Measurements from ENCODE around the gene AHR. TPM values are rescaled to one million over a fixed set of nuclear protein-coding genes. Genes with fewer than 3 reads are reported as not detected.

Gene AHR
- total RNA-seq, 2 experiments from 2014 or later = 37.7 to 38.0 TPM

DNA sequence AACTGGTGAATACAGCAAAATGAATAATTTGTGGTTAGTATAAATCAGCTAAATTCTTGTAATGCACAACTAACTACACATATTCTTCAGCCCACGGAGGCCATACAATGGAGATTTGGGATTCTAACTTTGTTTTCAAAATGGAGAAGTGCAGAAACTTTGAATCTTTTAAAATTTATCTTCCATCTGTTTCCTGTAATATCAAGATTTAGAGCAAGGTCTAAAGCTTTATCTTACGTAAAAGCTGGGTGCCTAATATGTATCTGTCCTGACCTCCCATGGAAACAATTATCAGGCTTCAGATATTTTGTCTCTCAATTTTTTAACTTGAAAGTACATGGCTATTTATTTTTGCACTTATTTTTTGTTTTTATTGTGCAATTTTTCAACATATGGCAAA lies 5.0 kb upstream of the AHR start:
- H3K36me3 Mint-ChIP-seq (ENCODE audit: low read depth) = peaks cover 11% of the 10 kb centered on the region
- H3K9me3 Mint-ChIP-seq = peaks cover 3% of the 10 kb centered on the region
- no peak overlapping the region for H3K4me3 Mint-ChIP-seq
- no peaks in the 10 kb centered on the region for H3K27me3 Mint-ChIP-seq
- ChIA-PET CTCF (interaction anchor here (1.0 kb wide), 1 partner anchor 311 kb away, joined by 3 read pairs; no protein-coding TSS in a partner anchor), POLR2A (no interaction called here)
- no peak overlapping the region for H3K27ac Mint-ChIP-seq
- H3K4me1 Mint-ChIP-seq = peaks cover 15% of the 10 kb centered on the region
- no peak for DNase-seq

- ChIA-PET CTCF (interaction anchor here (1.1 to 1.2 kb wide), 2 partner anchors 234 to 314 kb away, joined by 4 to 10 read pairs; no protein-coding TSS in a partner anchor), POLR2A (interaction anchor here (0.9 to 3.8 kb wide), 8 partner anchors 11 to 288 kb away, joined by 3 to 29 read pairs (median 10); no protein-coding TSS in a partner anchor)
- DNase-seq = no peak
- H3K4me1 Mint-ChIP-seq = peaks cover 18% of the 10 kb centered on the region
- H3K4me3 Mint-ChIP-seq = peak overlapping the region; percentile 94
- peaks cover 15% of the 10 kb centered on the region for H3K36me3 Mint-ChIP-seq (ENCODE audit: low read depth)
- no peaks in the 10 kb centered on the region for H3K27me3 Mint-ChIP-seq
- H3K27ac Mint-ChIP-seq = peak overlapping the region; percentile 3
- H3K9me3 Mint-ChIP-seq = peaks cover 3% of the 10 kb centered on the region
These were observed 1.2 kb upstream of the AHR start for GRCh38 chr7:17297243-17297642.

- ChIA-PET POLR2A (interaction anchor here (0.7 to 3.8 kb wide), 30 partner anchors 9 to 878 kb away, joined by 3 to 29 read pairs (median 4); partner anchors contain the start of gene CRPPA), CTCF (interaction anchor here (0.9 to 2.3 kb wide), 6 partner anchors 9 to 641 kb away, joined by 3 to 17 read pairs (median 5); no protein-coding TSS in a partner anchor)
- H3K27ac Mint-ChIP-seq = peak overlapping the region; percentile 93
- peak overlapping the region; percentile 94 for H3K4me3 Mint-ChIP-seq
- peak; percentile 66 for DNase-seq
- peaks cover 15% of the 10 kb centered on the region for H3K36me3 Mint-ChIP-seq (ENCODE audit: low read depth)
- H3K27me3 Mint-ChIP-seq = no peaks in the 10 kb centered on the region
- H3K4me1 Mint-ChIP-seq = peaks cover 29% of the 10 kb centered on the region
- peaks cover 3% of the 10 kb centered on the region for H3K9me3 Mint-ChIP-seq
These were observed 509 bp downstream of the AHR start for GRCh38 chr7:17298840-17299482.

GRCh38 chr7:17299483-17299991 lies 1.1 kb downstream of the AHR start:
- H3K27ac Mint-ChIP-seq = peak overlapping the region; percentile 93
- H3K4me3 Mint-ChIP-seq = peak overlapping the region; percentile 94

GRCh38 chr7:17300012-17300411 lies 1.6 kb downstream of the AHR start:
- CTCF ChIA-PET = interaction anchor here (0.8 to 2.3 kb wide), 5 partner anchors 9 to 640 kb away, joined by 3 to 17 read pairs (median 6); no protein-coding TSS in a partner anchor
- H3K27ac Mint-ChIP-seq = peak overlapping the region; percentile 93
- H3K4me1 Mint-ChIP-seq = peaks cover 39% of the 10 kb centered on the region
- H3K27me3 Mint-ChIP-seq = no peaks in the 10 kb centered on the region
- no peak for DNase-seq
- H3K9me3 Mint-ChIP-seq = peaks cover 3% of the 10 kb centered on the region
- peaks cover 15% of the 10 kb centered on the region for H3K36me3 Mint-ChIP-seq (ENCODE audit: low read depth)
- POLR2A ChIA-PET = interaction anchor here (0.6 to 3.8 kb wide), 13 partner anchors 8 to 313 kb away, joined by 3 to 29 read pairs (median 4); no protein-coding TSS in a partner anchor
- peak overlapping the region; percentile 94 for H3K4me3 Mint-ChIP-seq

More at GRCh38 chr7:17299483-17299991, 1.1 kb downstream of the AHR start:
- DNase-seq = peak; percentile 33
- Mint-ChIP-seq H3K4me1 (peaks cover 34% of the 10 kb centered on the region), H3K27me3 (no peaks in the 10 kb centered on the region), H3K9me3 (peaks cover 3% of the 10 kb centered on the region), H3K36me3 (ENCODE audit: low read depth) (peaks cover 15% of the 10 kb centered on the region)
- ChIA-PET POLR2A (interaction anchor here (0.6 to 3.8 kb wide), 20 partner anchors 8 to 878 kb away, joined by 3 to 29 read pairs (median 4); partner anchors contain the start of gene CRPPA), CTCF (interaction anchor here (0.8 to 2.3 kb wide), 5 partner anchors 10 to 640 kb away, joined by 3 to 17 read pairs (median 6); no protein-coding TSS in a partner anchor)

DNA sequence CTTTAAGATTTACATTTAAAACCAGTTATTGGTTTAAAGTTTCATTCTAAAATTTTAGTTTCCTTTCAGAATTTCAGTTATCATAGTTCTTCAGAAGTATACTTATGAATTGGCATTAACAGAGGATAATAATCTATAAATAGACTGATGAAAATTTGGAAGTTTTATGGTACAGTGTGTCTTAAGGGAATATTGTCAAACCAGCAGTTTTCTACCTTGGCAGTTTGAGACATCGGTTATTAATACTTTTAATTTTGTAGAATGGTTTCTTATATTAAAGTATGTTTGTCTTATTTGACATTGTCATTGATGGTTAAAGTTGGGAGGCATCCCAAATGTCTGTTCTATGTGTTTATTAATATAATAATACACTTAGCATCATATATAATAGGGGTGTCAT lies 2.0 kb downstream of the AHR start:
- Mint-ChIP-seq H3K9me3 (peaks cover 3% of the 10 kb centered on the region), H3K4me1 (peaks cover 43% of the 10 kb centered on the region), H3K27me3 (no peaks in the 10 kb centered on the region), H3K4me3 (peak overlapping the region; percentile 94), H3K36me3 (ENCODE audit: low read depth) (peaks cover 19% of the 10 kb centered on the region), H3K27ac (peak overlapping the region; percentile 93)
- no peak for DNase-seq
- POLR2A ChIA-PET = interaction anchor here (0.8 to 3.8 kb wide), 9 partner anchors 9 to 314 kb away, joined by 3 to 29 read pairs (median 4); no protein-coding TSS in a partner anchor
- CTCF ChIA-PET = interaction anchor here (0.8 to 3.0 kb wide), 8 partner anchors 9 to 318 kb away, joined by 3 to 35 read pairs (median 6); no protein-coding TSS in a partner anchor

DNA sequence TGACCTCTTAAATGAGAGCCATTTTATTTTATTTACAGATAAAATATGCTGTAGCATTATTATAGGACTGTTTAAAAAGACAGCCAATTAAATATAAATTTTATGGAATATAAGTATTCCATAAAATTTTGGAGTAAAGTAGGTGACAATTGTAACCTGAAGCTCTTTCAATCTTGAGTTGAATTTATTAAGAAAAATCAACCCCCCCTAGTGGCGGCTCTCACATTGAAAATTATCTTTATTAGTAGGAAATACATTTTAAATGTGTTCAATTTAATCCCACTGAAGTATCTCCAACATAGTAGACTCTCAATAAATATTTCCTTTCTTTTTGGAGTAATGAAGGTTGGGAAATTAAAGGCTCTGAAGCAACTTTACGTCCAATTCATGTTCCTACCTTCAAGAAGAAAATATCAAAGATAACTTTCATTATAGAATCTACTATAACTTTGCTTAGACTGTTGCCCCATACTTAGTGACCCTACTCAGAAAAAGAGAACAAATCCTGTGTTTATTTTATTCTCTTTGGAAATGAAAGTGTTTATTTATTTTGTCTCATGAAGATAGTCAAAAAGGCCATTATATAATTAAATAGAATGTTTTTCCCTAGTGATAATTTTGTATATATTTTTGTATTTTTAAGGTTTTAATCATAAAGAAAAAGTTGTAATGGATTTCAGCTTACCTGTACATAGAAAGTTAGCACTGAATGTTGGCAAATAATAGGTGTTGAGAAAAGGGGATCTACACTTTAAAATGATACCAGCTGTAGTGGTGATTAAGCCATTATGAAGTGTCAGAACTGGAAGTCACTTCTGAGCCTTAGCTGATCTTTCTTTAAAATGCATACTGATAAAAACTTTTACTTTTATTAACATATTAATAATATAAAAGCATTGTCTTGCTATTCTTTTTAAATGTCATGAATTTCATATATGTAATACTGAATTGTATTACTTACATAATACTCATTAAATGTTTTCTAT lies 3.3 kb downstream of the AHR start:
- H3K4me1 Mint-ChIP-seq = peaks cover 49% of the 10 kb centered on the region
- H3K4me3 Mint-ChIP-seq = peak overlapping the region; percentile 24
- POLR2A ChIA-PET = interaction anchor here (0.7 to 1.6 kb wide), 6 partner anchors 70 to 319 kb away, joined by 3 to 7 read pairs (median 4); no protein-coding TSS in a partner anchor
- DNase-seq = peak; percentile 35
- peaks cover 19% of the 10 kb centered on the region for H3K36me3 Mint-ChIP-seq (ENCODE audit: low read depth)
- H3K9me3 Mint-ChIP-seq = peaks cover 3% of the 10 kb centered on the region
- no peak overlapping the region for H3K27ac Mint-ChIP-seq
- H3K27me3 Mint-ChIP-seq = no peaks in the 10 kb centered on the region
- CTCF ChIA-PET = interaction anchor here (0.6 to 3.0 kb wide), 17 partner anchors 10 to 416 kb away, joined by 3 to 35 read pairs (median 4); no protein-coding TSS in a partner anchor

GRCh38 chr7:17302575-17303142 lies 4.2 kb downstream of the AHR start:
- H3K4me1 Mint-ChIP-seq = peaks cover 41% of the 10 kb centered on the region
- peaks cover 2% of the 10 kb centered on the region for H3K9me3 Mint-ChIP-seq
- no peaks in the 10 kb centered on the region for H3K27me3 Mint-ChIP-seq
- H3K27ac Mint-ChIP-seq = peak overlapping the region; percentile 46
- CTCF ChIA-PET = interaction anchor here (0.6 to 3.0 kb wide), 12 partner anchors 9 to 415 kb away, joined by 3 to 35 read pairs (median 4); no protein-coding TSS in a partner anchor
- peak overlapping the region; percentile 36 for H3K4me3 Mint-ChIP-seq
- POLR2A ChIA-PET = interaction anchor here (1.0 to 1.6 kb wide), 2 partner anchors 159 to 224 kb away, joined by 3 to 4 read pairs; no protein-coding TSS in a partner anchor
- H3K36me3 Mint-ChIP-seq (ENCODE audit: low read depth) = peaks cover 15% of the 10 kb centered on the region
- DNase-seq = no peak

DNA sequence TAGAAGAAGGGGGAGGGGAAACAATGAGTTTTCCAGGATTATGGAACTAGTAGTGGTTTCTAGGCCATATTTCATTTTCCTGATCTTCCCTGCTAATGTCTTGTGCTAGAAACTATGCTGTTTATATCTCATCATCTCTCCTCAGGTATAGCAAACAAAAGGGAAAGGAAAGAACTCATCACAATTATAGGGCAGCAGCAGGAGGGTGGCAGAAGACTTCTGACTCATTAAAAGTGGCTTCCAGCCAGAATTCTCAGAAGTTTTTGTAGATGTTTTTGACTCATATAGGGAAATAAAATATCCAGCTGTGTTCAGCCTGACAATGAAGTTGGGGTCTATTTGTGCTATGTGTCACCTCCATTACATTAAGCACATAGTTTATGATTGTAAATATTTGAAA lies 6.5 kb downstream of the AHR start:
- Mint-ChIP-seq H3K27ac (peak overlapping the region; percentile 22), H3K4me1 (peaks cover 34% of the 10 kb centered on the region), H3K27me3 (no peaks in the 10 kb centered on the region), H3K4me3 (peak overlapping the region; percentile 48), H3K36me3 (ENCODE audit: low read depth) (peaks cover 7% of the 10 kb centered on the region), H3K9me3 (no peaks in the 10 kb centered on the region)
- no peak for DNase-seq
- CTCF ChIA-PET = interaction anchor here (1.7 to 2.1 kb wide), 2 partner anchors 296 to 322 kb away, joined by 5 to 7 read pairs; no protein-coding TSS in a partner anchor
- POLR2A ChIA-PET = interaction anchor here (0.5 to 2.0 kb wide), 4 partner anchors 44 to 322 kb away, joined by 3 to 7 read pairs (median 4); no protein-coding TSS in a partner anchor

DNA sequence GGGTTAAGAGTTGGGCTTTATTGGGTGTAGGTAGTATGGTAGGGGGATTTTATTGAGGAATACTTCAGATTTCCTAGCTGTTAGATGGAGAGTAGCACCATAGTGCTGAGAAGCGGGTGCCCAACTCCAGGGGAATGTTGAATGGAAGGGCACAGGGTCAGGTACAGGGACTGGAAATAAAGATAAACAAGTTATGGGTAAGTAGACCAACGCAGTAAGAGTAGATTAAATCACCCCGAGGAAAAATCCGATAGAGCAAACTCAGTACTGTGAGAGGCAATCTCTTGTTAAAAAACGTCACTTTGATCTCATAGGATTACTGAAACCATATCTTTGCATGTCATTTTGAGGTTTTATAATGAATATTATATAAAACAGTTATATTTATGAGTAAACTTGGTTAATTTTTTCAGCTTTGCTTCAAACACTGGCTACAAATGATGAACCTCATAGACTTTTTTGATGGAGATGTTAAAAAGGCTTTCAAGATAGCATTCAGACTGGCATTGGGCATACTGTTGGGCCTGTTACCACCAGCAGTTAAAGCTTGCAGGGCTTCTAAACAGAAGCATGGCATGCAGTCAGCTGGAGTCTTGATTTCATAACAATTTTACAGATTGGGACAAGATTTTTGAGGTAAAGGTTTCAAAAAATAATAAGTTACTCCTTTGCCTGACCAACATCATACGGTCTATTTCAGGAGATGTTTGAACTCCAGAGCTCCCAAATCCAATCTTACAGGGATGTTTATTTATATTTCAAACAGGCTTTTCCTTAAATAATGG lies 7.1 kb downstream of the AHR start:
- ChIA-PET POLR2A (interaction anchor here (0.5 to 2.0 kb wide), 7 partner anchors 45 to 917 kb away, joined by 3 to 7 read pairs (median 3); no protein-coding TSS in a partner anchor), CTCF (interaction anchor here (1.4 to 2.3 kb wide), 4 partner anchors 162 to 323 kb away, joined by 3 to 8 read pairs (median 6); no protein-coding TSS in a partner anchor)
- Mint-ChIP-seq H3K27me3 (no peaks in the 10 kb centered on the region), H3K4me1 (peaks cover 34% of the 10 kb centered on the region), H3K36me3 (ENCODE audit: low read depth) (peaks cover 7% of the 10 kb centered on the region), H3K27ac (peak overlapping the region; percentile 22), H3K9me3 (no peaks in the 10 kb centered on the region), H3K4me3 (peak overlapping the region; percentile 48)
- DNase-seq = no peak

DNA sequence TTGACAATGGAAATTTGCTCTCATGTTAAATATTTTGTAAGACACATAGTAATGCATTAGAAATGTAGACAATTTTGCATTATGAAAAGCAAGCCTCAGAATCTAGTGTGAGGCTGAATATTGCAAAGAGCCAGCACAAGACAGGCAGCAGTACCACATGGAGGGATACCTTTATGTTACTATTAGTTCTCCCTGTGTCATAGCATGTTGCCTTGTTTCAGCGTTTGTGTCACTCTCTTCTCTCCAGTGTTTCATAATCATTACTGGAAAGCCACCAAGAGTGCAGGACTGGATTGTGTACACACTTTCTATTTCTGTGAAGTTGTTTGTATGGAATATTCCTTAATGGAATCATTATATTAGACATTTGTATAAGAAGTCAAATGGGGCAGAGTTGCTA lies 8.5 kb downstream of the AHR start:
- Mint-ChIP-seq H3K27me3 (no peaks in the 10 kb centered on the region), H3K9me3 (no peaks in the 10 kb centered on the region), H3K4me1 (peaks cover 31% of the 10 kb centered on the region), H3K36me3 (ENCODE audit: low read depth) (peaks cover 17% of the 10 kb centered on the region), H3K4me3 (no peak overlapping the region), H3K27ac (no peak overlapping the region)
- CTCF ChIA-PET = interaction anchor here (0.6 to 2.3 kb wide), 4 partner anchors 8 to 324 kb away, joined by 3 to 8 read pairs (median 4); partner anchors contain the start of gene AHR
- POLR2A ChIA-PET = interaction anchor here (1.1 to 2.3 kb wide), 2 partner anchors 8 to 307 kb away, joined by 4 to 11 read pairs; partner anchors contain the start of gene AHR
- DNase-seq = no peak
